ENCODE results near the gene KCNH5. TPM values are rescaled to one million over a fixed set of nuclear protein-coding genes. Genes with fewer than 3 reads are reported as not detected.
"Not testable (repeated sequence)": the region's sequence is repeated elsewhere in the genome, so short reads cannot be mapped to it uniquely, and the experiment has no call there.

The KCNH5 gene
- total and polyA plus RNA-seq, 4 donors: not detected

DNA sequence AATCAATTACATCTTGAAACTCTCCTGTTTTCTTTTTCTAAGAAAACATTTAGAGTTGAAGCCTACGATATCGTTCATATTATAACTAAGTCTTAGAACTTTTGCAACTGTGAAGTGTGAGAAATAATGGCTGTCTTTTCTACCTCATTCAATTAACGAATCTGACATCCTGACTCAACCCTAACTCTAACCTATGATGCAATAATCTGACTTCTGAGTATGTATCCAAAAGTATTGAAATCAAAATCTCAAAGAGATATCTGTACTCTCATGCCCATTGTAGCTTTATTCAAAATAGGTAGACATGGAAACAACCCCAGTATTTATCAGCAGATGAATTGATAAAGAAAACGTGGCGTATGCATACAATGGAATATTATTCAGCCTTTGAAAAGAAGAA, 252.7 kb downstream of the KCNH5 start:
- WGBS: 81% methylated on average over 5 of the region's 5 CpGs
- peaks cover 0 to 8% (median 1%) of the 10 kb centered on the region in 4 donors for H3K9me3 ChIP-seq (ENCODE audit: control insufficient read depth in 4 of 4, low read length in 3 of 4)
- no peaks in the 10 kb centered on the region for H3K36me3 ChIP-seq (ENCODE audit: control insufficient read depth in 4 of 4, insufficient read depth in 3 of 4, low read depth in 1 of 4, low read length in 3 of 4)

DNA sequence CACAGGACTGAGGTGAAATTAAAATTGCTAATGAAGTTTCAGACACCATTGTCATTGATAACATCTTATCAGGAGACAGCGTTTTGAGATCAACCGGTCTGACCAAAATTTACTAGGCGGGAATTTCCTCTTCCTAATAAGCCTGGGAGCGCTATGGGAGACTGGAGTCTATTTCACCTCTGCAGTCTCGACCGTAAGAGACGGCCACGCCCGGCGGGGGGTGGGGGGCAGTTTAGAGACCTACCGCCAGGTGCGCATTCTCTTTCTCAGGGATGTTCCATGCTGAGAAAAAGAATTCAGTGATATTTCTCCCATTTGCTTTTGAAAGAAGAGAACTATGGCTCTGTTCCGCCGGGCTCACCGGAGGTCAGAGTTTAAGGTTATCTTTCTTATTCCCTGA, 263.9 kb downstream of the KCNH5 start:
- H3K36me3 ChIP-seq (ENCODE audit: control insufficient read depth in 4 of 4, insufficient read depth in 3 of 4, low read depth in 1 of 4, low read length in 3 of 4); H3K27me3 ChIP-seq (ENCODE audit: control insufficient read depth in 4 of 4, insufficient read depth in 4 of 4, low read length in 3 of 4); H3K9me3 ChIP-seq (ENCODE audit: control insufficient read depth in 4 of 4, low read length in 3 of 4); H3K27ac ChIP-seq (ENCODE audit: low read depth in 1 of 2, low read length in 2 of 2); DNase-seq (ENCODE audit: low spot score); H3K4me3 ChIP-seq (ENCODE audit: low read depth in 1 of 3, low read length in 3 of 3); H3K4me1 ChIP-seq (ENCODE audit: control insufficient read depth in 4 of 4, insufficient read depth in 4 of 4, low read length in 3 of 4); H3K9ac ChIP-seq (ENCODE audit: low read depth in 1 of 2, low read length in 2 of 2): not testable (repeated sequence)
- WGBS: 58% methylated on average over 15 of the region's 15 CpGs

More for the DNA sequence above, 252.7 kb downstream of the KCNH5 start:
- no peak overlapping the region for H3K4me3 ChIP-seq (ENCODE audit: low read depth in 1 of 3, low read length in 3 of 3)
- H3K4me1 ChIP-seq (ENCODE audit: control insufficient read depth in 4 of 4, insufficient read depth in 4 of 4, low read length in 3 of 4): no peaks in the 10 kb centered on the region
- H3K9ac ChIP-seq (ENCODE audit: low read depth in 1 of 2, low read length in 2 of 2): no peak overlapping the region
- no peak for DNase-seq (ENCODE audit: low spot score)
- TF ChIP-seq FOXA1 (IDR thresholded peaks at IDR 0.05) (no peak), GABPA (IDR thresholded peaks at IDR 0.05 in 1 of 2, conservative IDR thresholded peaks at IDR 0.05 in 1 of 2) (no peak)
- H3K27me3 ChIP-seq (ENCODE audit: control insufficient read depth in 4 of 4, insufficient read depth in 4 of 4, low read length in 3 of 4): no peaks in the 10 kb centered on the region
- no peak overlapping the region for H3K27ac ChIP-seq (ENCODE audit: low read depth in 1 of 2, low read length in 2 of 2)

DNA sequence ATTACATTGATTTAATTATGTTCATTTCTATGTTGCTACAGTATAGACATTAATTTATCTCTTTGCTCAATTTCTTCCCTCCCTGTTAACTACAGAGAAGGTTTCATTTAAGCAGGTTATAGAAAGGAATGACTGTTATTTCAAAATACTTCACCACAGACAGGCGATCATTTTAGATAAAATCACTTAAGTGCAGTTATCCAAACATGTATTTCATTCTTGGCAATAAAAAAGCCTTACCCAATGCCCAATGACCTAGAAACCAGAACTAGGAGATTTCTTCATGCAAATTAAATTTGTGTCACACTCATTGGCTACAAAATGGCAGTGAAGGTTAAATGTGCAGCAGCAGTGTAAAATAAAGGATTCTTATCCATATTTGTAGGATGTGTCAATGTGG, 266.4 kb downstream of the KCNH5 start:
- Histone ChIP-seq H3K4me3 (ENCODE audit: low read depth in 1 of 3, low read length in 3 of 3) (no peak overlapping the region), H3K36me3 (ENCODE audit: control insufficient read depth in 4 of 4, insufficient read depth in 3 of 4, low read depth in 1 of 4, low read length in 3 of 4) (no peaks in the 10 kb centered on the region), H3K27me3 (ENCODE audit: control insufficient read depth in 4 of 4, insufficient read depth in 4 of 4, low read length in 3 of 4) (no peaks in the 10 kb centered on the region), H3K9me3 (ENCODE audit: control insufficient read depth in 4 of 4, low read length in 3 of 4) (no peaks in the 10 kb centered on the region), H3K4me1 (ENCODE audit: control insufficient read depth in 4 of 4, insufficient read depth in 4 of 4, low read length in 3 of 4) (no peaks in the 10 kb centered on the region), H3K27ac (ENCODE audit: low read depth in 1 of 2, low read length in 2 of 2) (no peak overlapping the region), H3K9ac (ENCODE audit: low read depth in 1 of 2, low read length in 2 of 2) (no peak overlapping the region)
- DNase-seq (ENCODE audit: low spot score): no peak
- WGBS: 77% methylated on average over 1 of the region's 1 CpG
- TF ChIP-seq, protein P1, sequence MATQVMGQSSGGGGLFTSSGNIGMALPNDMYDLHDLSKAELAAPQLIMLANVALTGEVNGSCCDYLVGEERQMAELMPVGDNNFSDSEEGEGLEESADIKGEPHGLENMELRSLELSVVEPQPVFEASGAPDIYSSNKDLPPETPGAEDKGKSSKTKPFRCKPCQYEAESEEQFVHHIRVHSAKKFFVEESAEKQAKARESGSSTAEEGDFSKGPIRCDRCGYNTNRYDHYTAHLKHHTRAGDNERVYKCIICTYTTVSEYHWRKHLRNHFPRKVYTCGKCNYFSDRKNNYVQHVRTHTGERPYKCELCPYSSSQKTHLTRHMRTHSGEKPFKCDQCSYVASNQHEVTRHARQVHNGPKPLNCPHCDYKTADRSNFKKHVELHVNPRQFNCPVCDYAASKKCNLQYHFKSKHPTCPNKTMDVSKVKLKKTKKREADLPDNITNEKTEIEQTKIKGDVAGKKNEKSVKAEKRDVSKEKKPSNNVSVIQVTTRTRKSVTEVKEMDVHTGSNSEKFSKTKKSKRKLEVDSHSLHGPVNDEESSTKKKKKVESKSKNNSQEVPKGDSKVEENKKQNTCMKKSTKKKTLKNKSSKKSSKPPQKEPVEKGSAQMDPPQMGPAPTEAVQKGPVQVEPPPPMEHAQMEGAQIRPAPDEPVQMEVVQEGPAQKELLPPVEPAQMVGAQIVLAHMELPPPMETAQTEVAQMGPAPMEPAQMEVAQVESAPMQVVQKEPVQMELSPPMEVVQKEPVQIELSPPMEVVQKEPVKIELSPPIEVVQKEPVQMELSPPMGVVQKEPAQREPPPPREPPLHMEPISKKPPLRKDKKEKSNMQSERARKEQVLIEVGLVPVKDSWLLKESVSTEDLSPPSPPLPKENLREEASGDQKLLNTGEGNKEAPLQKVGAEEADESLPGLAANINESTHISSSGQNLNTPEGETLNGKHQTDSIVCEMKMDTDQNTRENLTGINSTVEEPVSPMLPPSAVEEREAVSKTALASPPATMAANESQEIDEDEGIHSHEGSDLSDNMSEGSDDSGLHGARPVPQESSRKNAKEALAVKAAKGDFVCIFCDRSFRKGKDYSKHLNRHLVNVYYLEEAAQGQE (IDR thresholded peaks at IDR 0.05): no peak
- TF ChIP-seq EGR1 (IDR thresholded peaks at IDR 0.05; ENCODE audit: low read depth in 2 of 2): no peak
- no peak for TF ChIP-seq GABPA (IDR thresholded peaks at IDR 0.05 in 1 of 2, conservative IDR thresholded peaks at IDR 0.05 in 1 of 2)
- TF ChIP-seq YY1 (IDR thresholded peaks at IDR 0.05): no peak
- TF ChIP-seq HNF4G (IDR thresholded peaks at IDR 0.05): no peak
- no peak for TF ChIP-seq CTCF (IDR thresholded peaks at IDR 0.05; ENCODE audit: low read depth, low read length, missing input control)
- no peak for TF ChIP-seq FOXA1 (IDR thresholded peaks at IDR 0.05)
- TF ChIP-seq RXRA (IDR thresholded peaks at IDR 0.05): no peak
- TF ChIP-seq NR2F2 (IDR thresholded peaks at IDR 0.05): no peak
- TF ChIP-seq, protein P2, sequence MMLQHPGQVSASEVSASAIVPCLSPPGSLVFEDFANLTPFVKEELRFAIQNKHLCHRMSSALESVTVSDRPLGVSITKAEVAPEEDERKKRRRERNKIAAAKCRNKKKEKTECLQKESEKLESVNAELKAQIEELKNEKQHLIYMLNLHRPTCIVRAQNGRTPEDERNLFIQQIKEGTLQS (IDR thresholded peaks at IDR 0.05): no peak
- no peak for TF ChIP-seq RAD21 (IDR thresholded peaks at IDR 0.05)
- no peak for TF ChIP-seq JUND (IDR thresholded peaks at IDR 0.05)
- TF ChIP-seq MAX (IDR thresholded peaks at IDR 0.05): no peak
- no peak for TF ChIP-seq HNF4A (conservative IDR thresholded peaks at IDR 0.05)
- TF ChIP-seq, protein P3, sequence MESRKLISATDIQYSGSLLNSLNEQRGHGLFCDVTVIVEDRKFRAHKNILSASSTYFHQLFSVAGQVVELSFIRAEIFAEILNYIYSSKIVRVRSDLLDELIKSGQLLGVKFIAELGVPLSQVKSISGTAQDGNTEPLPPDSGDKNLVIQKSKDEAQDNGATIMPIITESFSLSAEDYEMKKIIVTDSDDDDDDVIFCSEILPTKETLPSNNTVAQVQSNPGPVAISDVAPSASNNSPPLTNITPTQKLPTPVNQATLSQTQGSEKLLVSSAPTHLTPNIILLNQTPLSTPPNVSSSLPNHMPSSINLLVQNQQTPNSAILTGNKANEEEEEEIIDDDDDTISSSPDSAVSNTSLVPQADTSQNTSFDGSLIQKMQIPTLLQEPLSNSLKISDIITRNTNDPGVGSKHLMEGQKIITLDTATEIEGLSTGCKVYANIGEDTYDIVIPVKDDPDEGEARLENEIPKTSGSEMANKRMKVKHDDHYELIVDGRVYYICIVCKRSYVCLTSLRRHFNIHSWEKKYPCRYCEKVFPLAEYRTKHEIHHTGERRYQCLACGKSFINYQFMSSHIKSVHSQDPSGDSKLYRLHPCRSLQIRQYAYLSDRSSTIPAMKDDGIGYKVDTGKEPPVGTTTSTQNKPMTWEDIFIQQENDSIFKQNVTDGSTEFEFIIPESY (IDR thresholded peaks at IDR 0.05): no peak
- TF ChIP-seq SP1 (IDR thresholded peaks at IDR 0.05): no peak
- no peak for TF ChIP-seq FOXA2 (IDR thresholded peaks at IDR 0.05)

Data from liver (tissue), 9 donors.